ENCODE data around the gene LYZL4.
A peak's percentile ranks its signal among the peaks of the same experiment; 100 is the strongest.

Gene LYZL4

DNA sequence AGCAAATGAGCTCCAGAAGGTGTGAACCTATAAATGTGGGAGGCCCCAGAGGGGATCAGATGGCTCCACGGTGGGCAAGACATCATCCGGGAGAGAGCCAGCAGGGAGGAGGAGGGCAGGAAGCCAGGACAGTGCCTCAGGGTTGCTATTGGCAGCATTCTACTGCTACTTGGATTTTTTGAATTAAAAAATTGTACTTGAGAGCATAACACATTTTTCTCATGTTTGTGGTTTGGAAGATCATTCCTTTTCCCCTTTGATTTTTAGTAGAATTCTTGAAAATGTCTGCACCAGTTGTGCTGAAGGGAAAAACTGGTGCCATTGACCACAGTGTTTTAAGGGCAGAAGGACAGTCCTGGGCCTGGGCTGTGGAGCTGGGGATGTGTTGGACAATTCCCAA is 59.2 kb downstream of the LYZL4 start:
- no peak overlapping the region for H2BK5ac ChIP-seq (ENCODE audit: low read length)
- no peak overlapping the region for H3K4me3 ChIP-seq (ENCODE audit: low read length)
- no peak overlapping the region for H3K18ac ChIP-seq (ENCODE audit: low read length)
- H2BK15ac ChIP-seq (replicated peaks; ENCODE audit: low read depth), result no peak overlapping the region
- no peak overlapping the region for H3K9ac ChIP-seq (ENCODE audit: low read length)
- H3K4me1 ChIP-seq (ENCODE audit: control insufficient read depth, low read depth, low read length), result no peaks in the 10 kb centered on the region
- no peak overlapping the region for H3K4ac ChIP-seq (ENCODE audit: low read depth, low read length)
- no peak overlapping the region for H4K8ac ChIP-seq (ENCODE audit: low read depth, low read length)
- H3K23ac ChIP-seq (ENCODE audit: low read length), result no peak overlapping the region
- H3K36me3 ChIP-seq (ENCODE audit: control insufficient read depth, insufficient read depth, low read length), result no peaks in the 10 kb centered on the region
- no peaks in the 10 kb centered on the region for H3K79me2 ChIP-seq (ENCODE audit: control insufficient read depth, insufficient read depth, low read length)
- no peak overlapping the region for H2BK120ac ChIP-seq (ENCODE audit: low read depth, low read length)
- no peaks in the 10 kb centered on the region for H3K79me1 ChIP-seq (ENCODE audit: low read length)
- no peaks in the 10 kb centered on the region for H3K27me3 ChIP-seq (ENCODE audit: insufficient read depth, low read length, poor library complexity)
- WGBS (ENCODE audit: extremely low coverage, insufficient coverage, low lambda C conversion rate), result no CpG with 5 or more reads among the region's 2 CpGs
- no peak for DNase-seq
- H3K56ac ChIP-seq (ENCODE audit: low read length), result no peak overlapping the region
- H3K27ac ChIP-seq (ENCODE audit: low read depth, low read length), result no peak overlapping the region
- H2AK5ac ChIP-seq (ENCODE audit: low read length), result peak overlapping the region; percentile 45
- no peak overlapping the region for H4K5ac ChIP-seq (ENCODE audit: low read length)
- H3K4me2 ChIP-seq (ENCODE audit: low read length), result no peak overlapping the region

DNA sequence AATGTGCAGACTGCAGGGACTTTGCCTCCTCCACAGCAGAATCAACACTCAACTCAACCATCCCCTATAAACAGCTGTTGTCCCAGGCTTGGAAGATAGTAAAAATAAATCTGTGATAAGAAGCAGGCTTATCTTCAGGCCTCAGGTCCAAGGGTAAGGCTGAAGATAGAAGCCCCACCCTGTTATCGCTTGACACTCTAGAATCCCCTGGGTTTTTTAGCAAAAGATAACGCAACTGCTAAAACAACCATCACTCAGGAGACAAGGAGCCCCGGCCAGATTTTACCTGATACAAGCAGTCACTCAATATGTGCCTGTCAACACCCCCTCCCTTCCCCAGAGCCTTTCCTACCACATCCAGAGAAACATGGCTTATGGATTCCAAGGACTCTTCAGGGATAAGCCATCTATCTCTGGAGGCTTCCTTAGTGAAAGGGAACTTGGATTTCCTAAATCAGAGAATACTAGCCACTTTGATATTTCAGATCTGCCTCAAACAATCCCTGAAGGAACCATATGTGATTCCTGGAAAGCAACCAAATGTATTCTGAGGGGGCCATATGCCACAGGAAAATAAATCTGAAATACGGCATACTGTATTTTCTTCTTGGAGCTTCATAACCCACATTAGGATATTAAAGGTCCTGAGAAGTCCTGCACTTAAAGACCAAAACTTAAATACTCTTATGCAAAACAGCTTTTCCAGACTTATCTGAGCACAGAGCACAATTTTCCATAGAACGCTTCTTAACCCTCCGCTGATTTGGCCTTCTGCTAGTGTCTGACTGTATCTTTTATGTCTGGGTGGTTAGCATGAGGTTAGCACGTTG is 60.4 kb downstream of the LYZL4 start:
- peak; percentile 95 for DNase-seq
- Histone ChIP-seq H3K4me3 (ENCODE audit: low read length) (no peak overlapping the region), H3K9ac (ENCODE audit: low read length) (no peak overlapping the region), H3K23ac (ENCODE audit: low read length) (no peak overlapping the region), H2AK5ac (ENCODE audit: low read length) (no peak overlapping the region), H3K36me3 (ENCODE audit: control insufficient read depth, insufficient read depth, low read length) (no peaks in the 10 kb centered on the region), H3K18ac (ENCODE audit: low read length) (no peak overlapping the region), H3K27ac (ENCODE audit: low read depth, low read length) (no peak overlapping the region), H3K4me1 (ENCODE audit: control insufficient read depth, low read depth, low read length) (no peaks in the 10 kb centered on the region), H3K4me2 (ENCODE audit: low read length) (no peak overlapping the region), H2BK15ac (replicated peaks; ENCODE audit: low read depth) (no peak overlapping the region), H3K4ac (ENCODE audit: low read depth, low read length) (no peak overlapping the region), H4K5ac (ENCODE audit: low read length) (no peak overlapping the region), H2BK5ac (ENCODE audit: low read length) (no peak overlapping the region), H3K79me1 (ENCODE audit: low read length) (no peaks in the 10 kb centered on the region), H3K79me2 (ENCODE audit: control insufficient read depth, insufficient read depth, low read length) (no peaks in the 10 kb centered on the region), H3K56ac (ENCODE audit: low read length) (no peak overlapping the region), H2BK120ac (ENCODE audit: low read depth, low read length) (no peak overlapping the region), H3K27me3 (ENCODE audit: insufficient read depth, low read length, poor library complexity) (no peaks in the 10 kb centered on the region), H4K8ac (ENCODE audit: low read depth, low read length) (no peak overlapping the region)
- WGBS (ENCODE audit: extremely low coverage, insufficient coverage, low lambda C conversion rate), result no CpG with 5 or more reads among the region's 7 CpGs

DNA sequence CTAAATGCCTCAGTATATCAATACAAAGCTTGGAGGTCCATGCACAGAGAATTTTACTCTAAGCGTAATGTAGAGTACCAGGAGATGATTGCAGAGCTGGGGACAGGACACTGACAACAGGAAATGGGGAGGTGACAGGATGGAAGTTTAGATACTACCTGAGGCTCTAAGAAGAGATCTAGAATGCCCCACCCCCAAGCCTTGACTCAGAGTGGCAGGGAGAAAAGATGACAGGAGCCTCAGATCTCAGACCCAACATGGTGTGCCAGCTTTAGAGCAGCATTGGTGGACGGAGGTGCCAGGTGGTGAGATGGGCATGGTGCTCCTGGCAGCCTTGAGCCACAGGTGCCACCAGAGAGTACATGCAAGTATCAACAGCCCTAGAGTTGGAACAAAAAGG is 62.5 kb downstream of the LYZL4 start:
- H3K79me2 ChIP-seq (ENCODE audit: control insufficient read depth, insufficient read depth, low read length), result no peaks in the 10 kb centered on the region
- no peak overlapping the region for H3K4me3 ChIP-seq (ENCODE audit: low read length)
- WGBS (ENCODE audit: extremely low coverage, insufficient coverage, low lambda C conversion rate), result no CpG with 5 or more reads among the region's 2 CpGs
- H3K27ac ChIP-seq (ENCODE audit: low read depth, low read length), result no peak overlapping the region
- no peak overlapping the region for H3K4me2 ChIP-seq (ENCODE audit: low read length)
- no peak overlapping the region for H2BK15ac ChIP-seq (replicated peaks; ENCODE audit: low read depth)
- H3K27me3 ChIP-seq (ENCODE audit: insufficient read depth, low read length, poor library complexity), result no peaks in the 10 kb centered on the region
- H3K79me1 ChIP-seq (ENCODE audit: low read length), result no peaks in the 10 kb centered on the region
- H3K36me3 ChIP-seq (ENCODE audit: control insufficient read depth, insufficient read depth, low read length), result no peaks in the 10 kb centered on the region
- no peak overlapping the region for H2BK5ac ChIP-seq (ENCODE audit: low read length)
- H3K18ac ChIP-seq (ENCODE audit: low read length), result no peak overlapping the region
- no peaks in the 10 kb centered on the region for H3K4me1 ChIP-seq (ENCODE audit: control insufficient read depth, low read depth, low read length)
- H4K5ac ChIP-seq (ENCODE audit: low read length), result no peak overlapping the region
- H4K8ac ChIP-seq (ENCODE audit: low read depth, low read length), result no peak overlapping the region
- no peak for DNase-seq
- H3K56ac ChIP-seq (ENCODE audit: low read length), result no peak overlapping the region
- no peak overlapping the region for H3K9ac ChIP-seq (ENCODE audit: low read length)
- no peak overlapping the region for H3K23ac ChIP-seq (ENCODE audit: low read length)
- peak overlapping the region; percentile 69 for H2AK5ac ChIP-seq (ENCODE audit: low read length)
- H3K4ac ChIP-seq (ENCODE audit: low read depth, low read length), result no peak overlapping the region
- no peak overlapping the region for H2BK120ac ChIP-seq (ENCODE audit: low read depth, low read length)
